A204.1 (cell line): ENCODE results near the gene HHIPL1.
"Not testable (repeated sequence)": the region's sequence is repeated elsewhere in the genome, so short reads cannot be mapped to it uniquely, and the experiment has no call there.

Experiments
- FAIRE-seq: peaks from 2 replicates; lab custom pipeline; 2012; peaks lifted over from hg19 to GRCh38; lab: Jason Lieb, UNC

The HHIPL1 gene

DNA sequence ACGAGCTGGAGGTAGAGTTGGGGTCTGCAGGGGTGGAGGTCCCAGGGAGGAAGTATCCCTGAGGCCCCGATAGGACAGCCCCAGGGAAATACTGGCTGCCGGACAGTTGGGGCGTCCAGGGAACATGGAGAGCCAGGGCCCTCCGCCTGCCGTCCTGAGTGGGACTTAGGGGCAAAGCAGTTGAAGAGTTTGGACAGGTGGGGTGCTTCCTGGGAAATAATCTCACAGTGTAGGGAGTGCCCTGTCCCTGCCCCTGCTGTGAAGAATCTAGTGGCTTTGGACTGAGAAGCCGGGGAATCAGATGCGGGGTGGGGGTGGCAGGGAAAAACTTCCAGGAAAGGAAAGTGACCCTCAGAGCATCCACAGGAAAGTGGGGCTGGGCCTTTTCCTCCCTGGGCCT, 9.8 kb upstream of the HHIPL1 start:
- FAIRE-seq: no peak

DNA sequence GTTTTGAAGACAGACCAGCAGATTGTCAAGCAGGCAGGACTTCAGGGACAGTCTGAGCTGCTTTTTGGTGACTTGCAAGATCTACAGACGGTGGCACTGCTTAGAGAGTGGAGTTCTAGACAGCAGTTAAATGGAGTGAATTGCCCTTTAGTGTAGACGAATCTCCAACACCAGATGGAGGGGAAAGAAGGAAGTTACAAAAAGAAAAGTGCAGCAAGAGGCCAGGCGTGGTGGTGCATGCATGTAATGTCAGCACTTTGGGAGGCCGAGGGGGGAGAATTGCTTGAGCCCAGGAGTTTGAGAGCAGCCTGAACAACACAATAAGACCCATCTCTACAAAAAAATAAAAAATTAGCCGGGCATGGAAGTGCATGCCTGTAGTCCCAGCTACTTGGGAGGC, 8.4 kb upstream of the HHIPL1 start:
- no peak for FAIRE-seq

DNA sequence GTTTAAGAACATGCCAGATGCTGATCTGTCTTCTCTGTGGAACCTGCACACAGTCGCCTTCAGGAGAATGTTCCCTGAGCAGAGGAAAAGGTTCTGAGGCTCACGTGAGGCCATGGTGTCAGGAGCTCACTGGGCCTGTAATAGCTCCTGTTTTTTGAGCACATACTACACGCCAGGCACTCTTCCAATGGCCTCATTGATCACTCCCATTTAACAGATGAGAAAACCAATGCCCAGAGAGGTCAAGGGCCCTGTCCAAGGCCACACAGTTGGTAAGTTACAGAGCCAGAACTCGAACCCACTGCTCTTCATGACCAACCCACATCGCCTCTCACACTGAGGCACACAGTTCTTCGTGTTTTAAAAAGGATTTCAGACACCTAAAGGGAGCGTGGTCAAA, 7.3 kb upstream of the HHIPL1 start:
- FAIRE-seq: no peak

DNA sequence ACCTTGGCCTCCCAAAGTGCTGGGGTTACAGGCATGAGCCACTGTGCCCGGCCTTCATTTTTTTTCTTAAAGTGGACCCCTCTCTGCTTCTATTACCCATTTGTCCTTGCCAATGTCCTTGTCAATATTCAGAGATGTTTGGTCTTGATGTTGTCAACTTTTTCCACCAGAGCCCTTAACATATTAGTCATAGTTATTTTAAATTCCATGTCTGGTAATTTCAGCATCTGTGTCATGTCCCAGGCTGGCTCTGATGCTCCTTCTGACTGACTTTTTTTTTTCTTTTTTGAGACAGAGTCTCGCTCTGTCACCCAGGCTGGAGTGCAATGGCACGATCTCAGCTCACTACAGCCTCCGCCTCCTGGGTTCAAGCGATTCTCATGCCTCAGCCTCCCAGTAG, 2.2 kb upstream of the HHIPL1 start:
- FAIRE-seq: not testable (repeated sequence)

DNA sequence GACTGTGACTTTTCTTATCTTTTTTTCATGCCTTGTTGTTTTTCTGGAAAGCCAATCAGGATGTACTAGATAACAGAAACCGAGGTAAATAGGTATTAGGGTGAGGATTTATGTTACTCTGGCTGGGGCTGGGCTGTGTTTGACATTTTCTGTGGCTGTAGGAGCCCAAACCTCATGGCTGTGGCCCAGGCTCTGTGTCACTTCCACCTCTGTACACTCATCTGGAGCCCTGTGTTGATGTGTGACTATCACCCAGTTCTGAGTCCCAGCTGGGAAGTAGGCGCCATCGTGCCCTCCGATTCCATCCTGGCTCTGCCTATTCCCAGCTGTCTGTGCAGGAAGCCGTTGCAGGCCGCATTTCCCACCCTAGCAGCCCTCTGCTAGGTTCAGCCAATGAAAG, 1.6 kb upstream of the HHIPL1 start:
- FAIRE-seq: no peak

GRCh38 chr14:99644035-99644587, 818 bp upstream of the HHIPL1 start:
- FAIRE-seq: no peak

DNA sequence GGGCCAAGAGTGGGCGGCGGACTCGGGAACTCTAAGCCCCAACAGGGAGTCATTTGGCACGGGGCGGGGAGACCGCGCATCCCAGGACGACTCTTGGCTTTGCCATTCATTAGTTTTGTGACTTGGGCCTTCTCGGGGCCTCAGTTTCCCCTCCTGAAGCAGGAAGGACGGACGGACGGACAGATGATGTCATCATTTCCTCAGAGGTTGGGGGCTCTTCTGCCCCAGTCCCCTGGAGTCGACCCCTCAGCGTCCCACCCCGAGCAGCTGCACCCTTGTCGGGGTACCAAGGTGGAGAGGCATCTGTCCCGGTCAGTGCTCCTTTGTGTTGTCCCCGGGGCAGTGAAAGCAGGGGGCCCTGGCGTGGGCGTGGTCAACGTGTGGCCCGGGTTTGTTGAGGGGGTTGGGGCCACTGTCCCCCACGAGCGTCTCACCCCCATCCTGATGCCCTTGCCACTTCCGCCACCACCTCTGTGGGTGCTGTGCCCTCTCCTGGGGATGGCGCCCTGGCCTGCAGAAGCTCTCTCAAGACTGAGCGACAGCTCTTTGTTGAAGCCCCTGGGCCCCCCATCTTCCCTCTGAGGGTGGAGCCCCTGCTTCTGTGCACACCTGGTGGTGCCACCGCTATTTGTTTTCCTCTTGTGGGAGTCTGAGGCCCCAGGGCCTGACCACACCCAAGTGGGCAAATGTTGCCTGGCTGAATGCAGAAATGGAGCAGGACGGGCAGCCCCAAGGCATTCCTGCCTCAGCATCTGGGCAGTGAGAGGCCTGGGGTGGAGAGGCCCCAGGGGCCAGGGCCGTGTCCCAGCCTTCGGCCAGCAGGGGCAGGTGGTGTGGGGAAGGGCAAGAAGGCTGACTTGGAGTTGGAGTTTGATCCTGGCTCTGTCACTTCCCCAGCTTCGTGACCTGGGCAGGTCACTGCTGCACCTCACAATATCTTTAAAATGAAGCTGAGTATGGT, 896 bp downstream of the HHIPL1 start:
- no peak for FAIRE-seq

GRCh38 chr14:99647411-99647810, 2.5 kb downstream of the HHIPL1 start:
- no peak for FAIRE-seq

- no peak for FAIRE-seq
These were observed 3.3 kb downstream of the HHIPL1 start for GRCh38 chr14:99648027-99648784.

- no peak for FAIRE-seq
These were observed 4.3 kb downstream of the HHIPL1 start for GRCh38 chr14:99649219-99649618.

- no peak for FAIRE-seq
These were observed 4.7 kb downstream of the HHIPL1 start for GRCh38 chr14:99649643-99650042.

DNA sequence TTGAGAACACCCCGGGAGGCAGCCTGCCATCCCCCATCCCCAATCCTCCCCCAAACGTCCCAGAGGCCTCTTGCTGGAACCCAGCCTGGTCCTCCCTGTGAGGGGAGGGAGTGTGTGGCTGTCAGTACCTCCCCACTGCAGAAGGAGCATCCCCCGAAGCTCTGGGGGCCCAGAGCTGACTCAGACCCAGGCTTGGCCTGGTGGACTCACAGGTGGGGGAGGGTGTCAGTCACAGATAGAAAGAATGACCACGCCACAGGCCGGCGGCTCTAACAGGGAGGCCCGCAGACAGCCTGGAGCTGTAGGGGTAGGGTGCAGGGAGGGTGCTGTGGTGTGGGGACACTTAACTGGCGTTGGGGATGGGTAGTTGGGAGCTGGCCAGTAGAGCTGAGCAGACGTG, 5.3 kb downstream of the HHIPL1 start:
- no peak for FAIRE-seq

- no peak for FAIRE-seq
These were observed 7.2 kb downstream of the HHIPL1 start for GRCh38 chr14:99651953-99652746.

GRCh38 chr14:99654235-99654985, 9.5 kb downstream of the HHIPL1 start:
- FAIRE-seq: no peak

GRCh38 chr14:99655521-99655920, 10.6 kb downstream of the HHIPL1 start:
- FAIRE-seq: no peak

DNA sequence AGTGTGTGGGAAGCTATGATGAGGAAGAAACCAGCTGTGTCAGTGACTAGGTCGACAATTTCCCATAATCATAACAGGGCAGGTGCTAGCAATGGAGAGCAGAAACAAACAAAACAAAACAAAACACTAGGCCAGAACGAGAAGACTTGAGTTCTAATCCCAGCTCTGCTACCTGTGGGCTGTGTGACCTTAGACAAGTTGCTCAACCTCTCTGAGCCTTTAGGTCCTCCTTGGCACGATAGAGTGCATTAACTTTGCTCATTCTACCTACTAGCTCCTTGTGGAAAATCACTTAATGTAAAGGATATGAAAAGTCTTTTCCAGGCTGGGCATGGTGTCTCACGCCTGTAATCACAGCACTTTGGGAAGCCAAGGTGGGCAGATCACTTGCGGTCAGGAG, 11.2 kb downstream of the HHIPL1 start:
- FAIRE-seq: no peak

DNA sequence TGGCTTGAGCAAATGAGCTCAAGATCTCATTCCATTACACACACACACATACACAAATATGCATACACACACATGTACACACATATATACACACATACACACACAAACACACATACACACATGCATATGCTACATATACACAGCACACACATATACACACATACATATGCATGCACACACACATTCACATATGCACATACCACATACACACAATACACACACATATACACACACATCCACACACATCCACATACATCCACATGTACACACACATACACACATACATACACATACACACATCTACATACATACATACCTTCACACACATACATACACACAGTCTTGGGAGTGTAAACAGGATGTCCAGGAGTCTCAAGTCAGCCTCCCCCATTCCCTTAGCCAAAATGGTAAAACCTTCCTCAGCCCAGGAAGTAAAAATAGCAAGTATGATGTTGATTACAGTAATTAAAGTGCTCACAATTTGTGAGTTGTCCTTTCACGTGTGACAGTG, 12.8 kb downstream of the HHIPL1 start:
- no peak for FAIRE-seq

- no peak for FAIRE-seq
These were observed 13.4 kb downstream of the HHIPL1 start for GRCh38 chr14:99658218-99658845.

- no peak for FAIRE-seq
These were observed 14.4 kb downstream of the HHIPL1 start for GRCh38 chr14:99659333-99659741.

DNA sequence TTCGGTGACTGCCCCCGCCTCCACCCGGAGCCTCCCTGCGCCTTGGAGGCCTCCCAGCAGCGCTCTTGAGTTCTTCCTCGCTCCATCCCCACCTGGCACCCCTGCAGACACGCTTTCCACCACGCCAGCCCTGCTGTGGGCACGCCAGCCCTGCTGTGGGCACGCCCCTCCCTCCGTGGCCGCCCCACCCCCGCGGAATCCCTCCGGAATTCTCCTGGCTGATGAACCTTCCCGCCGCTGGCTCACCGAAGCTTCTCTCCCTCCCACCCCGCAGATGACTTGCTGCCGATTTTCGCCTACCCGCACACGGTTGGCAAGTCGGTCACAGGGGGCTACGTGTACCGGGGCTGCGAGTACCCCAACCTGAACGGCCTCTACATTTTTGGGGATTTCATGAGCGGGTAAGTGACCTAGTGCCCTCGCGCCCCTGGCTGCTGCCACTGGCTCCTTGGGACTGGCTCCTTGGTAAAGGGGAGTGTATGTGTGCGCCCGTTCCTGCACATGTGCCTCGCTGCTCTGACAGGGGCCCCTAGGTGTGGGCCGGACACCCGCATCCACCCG, 15.2 kb downstream of the HHIPL1 start:
- FAIRE-seq: no peak

DNA sequence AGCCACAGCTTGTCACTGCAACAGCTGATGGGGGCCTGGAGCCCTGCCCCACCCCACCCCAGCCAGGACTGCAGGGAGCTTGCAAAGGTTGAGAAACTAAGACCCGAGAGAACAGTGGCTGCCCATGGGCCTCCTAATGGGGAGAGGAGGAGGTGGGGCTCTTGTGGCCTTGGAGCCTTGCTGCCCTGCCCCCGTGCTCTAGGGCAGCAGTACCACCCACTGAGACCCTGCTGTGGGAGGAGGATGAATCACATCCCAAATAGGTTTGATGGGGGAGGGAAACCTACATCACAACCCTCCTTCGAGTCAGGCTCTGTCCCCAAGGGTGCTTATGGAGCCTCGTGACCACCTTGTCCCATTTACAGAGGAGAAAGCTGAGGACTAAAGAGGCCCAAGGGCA, 15.9 kb downstream of the HHIPL1 start:
- no peak for FAIRE-seq
